Caco-2 (cell line): ENCODE measurements around the gene UBAP1. TPM values are rescaled to one million over a fixed set of nuclear protein-coding genes. Genes with fewer than 3 reads are reported as not detected.
"Not testable (repeated sequence)": the region's sequence is repeated elsewhere in the genome, so short reads cannot be mapped to it uniquely, and the experiment has no call there.

ENCODE experiments used
- BruUV-seq: library from RNA; stranded (reverse); fragments of 400-500 nt; replicated peaks from 2 replicates; lab custom pipeline; 2021; lab: Mats Ljungman, UMichigan
- CTCF ChIA-PET: fragments of 300-600 bp; sonication (Branson Sonifier 250); formaldehyde crosslinking; loops from one replicate; lab custom pipeline; 2022; ENCODE audit warnings: antibody characterized with exemption; lab: Charles Lee
- POLR2A ChIA-PET: fragments of 300-600 bp; sonication (Branson Sonifier 250); formaldehyde crosslinking; loops from one replicate; lab custom pipeline; 2022; ENCODE audit warnings: antibody characterized with exemption; lab: Charles Lee
- DNase-seq, 2 experiments: peaks; one replicate each; pipeline versions ENCODE4 v3.0.0 to v3.0.0-alpha.2; 2020 to 2022
- H3K27me3 ChIP-seq: replicated peaks from 2 replicates; pipeline ENCODE4 v1.6.0; 2011; ENCODE audit warnings: low read length; ENCODE audit not compliant: control insufficient read depth, insufficient read depth
- H3K36me3 ChIP-seq: 2 replicates; pipeline ENCODE4 v1.5.1; 2011; ENCODE audit warnings: low read length; ENCODE audit not compliant: control insufficient read depth, insufficient read depth
- H3K4me1 ChIP-seq: fragments of 250-450 bp; sonication (Bioruptor Pico); 2 replicates; pipeline ENCODE4 v1.5.1; 2020; ENCODE audit warnings: mild to moderate bottlenecking
- H3K4me3 ChIP-seq: 2 replicates; pipeline ENCODE4 v1.5.1; 2011; ENCODE audit warnings: low read depth, mild to moderate bottlenecking, control low read depth, low read length
- H3K9me3 ChIP-seq: fragments of 250-450 bp; sonication (Bioruptor Pico); 2 replicates; pipeline ENCODE4 v1.5.1; 2020; ENCODE audit warnings: mild to moderate bottlenecking, moderate library complexity
- H3K27ac Mint-ChIP-seq: one replicate; pipeline ENCODE4 v1.8.0; 2022; ENCODE audit warnings: mixed read lengths; ENCODE audit not compliant: unreplicated experiment
- H3K27me3 Mint-ChIP-seq: one replicate; pipeline ENCODE4 v1.8.0; 2022; ENCODE audit warnings: mixed read lengths; ENCODE audit not compliant: insufficient read depth, unreplicated experiment
- H3K36me3 Mint-ChIP-seq: one replicate; pipeline ENCODE4 v1.8.0; 2022; ENCODE audit warnings: mild to moderate bottlenecking, mixed read lengths; ENCODE audit not compliant: insufficient read depth, unreplicated experiment
- H3K4me1 Mint-ChIP-seq: one replicate; pipeline ENCODE4 v1.8.0; 2022; ENCODE audit warnings: low read depth, mixed read lengths; ENCODE audit not compliant: unreplicated experiment
- H3K4me3 Mint-ChIP-seq: one replicate; pipeline ENCODE4 v1.8.0; 2022; ENCODE audit warnings: mild to moderate bottlenecking, moderate library complexity, mixed read lengths; ENCODE audit not compliant: unreplicated experiment
- H3K9me3 Mint-ChIP-seq: one replicate; pipeline ENCODE4 v1.8.0; 2022; ENCODE audit warnings: mixed read lengths; ENCODE audit not compliant: unreplicated experiment
- CTCF ChIP-seq, 2 experiments: fragments of 200-600 bp in 1 of 2; IDR thresholded peaks; 1 replicate in 1 of 2; 2 replicates in 1 of 2; pipeline versions ENCODE4 v1.5.1 to v1.8.0; 2011 to 2022; ENCODE audit warnings: antibody characterized with exemption in 1 of 2, control low read depth in 1 of 2, inconsistent platforms in 1 of 2, low read depth in 1 of 2, low read length in 1 of 2, mild to moderate bottlenecking in 1 of 2, moderate library complexity in 1 of 2; ENCODE audit not compliant: insufficient read depth in 1 of 2, severe bottlenecking in 1 of 2, unreplicated experiment in 1 of 2
- intact Hi-C: fragments of 100-400 bp; cut with micrococcal nuclease; formaldehyde crosslinking; loops from one replicate; pipeline ENCODE4 v1.10.0; 2022; ENCODE audit not compliant: unreplicated experiment
- total RNA-seq: library from RNA; stranded (reverse); gene quantifications from 2 replicates; pipeline ENCODE4 v1.2.3, GENCODE V29; 2022

UBAP1 gene
- total RNA-seq, 1 experiment from 2014 or later, result 33.2 TPM

GRCh38 chr9:34246453-34246852 lies 67.6 kb downstream of the UBAP1 start:
- Histone ChIP-seq H3K9me3 (no peaks in the 10 kb centered on the region), H3K4me1 (no peaks in the 10 kb centered on the region), H3K36me3 (0 out of 2 replicates have a peak, but pooled peaks cover 3% of the 10 kb centered on the region), H3K27me3 (no peaks in the 10 kb centered on the region), H3K4me3 (no peak overlapping the region)
- BruUV-seq, result no TSS peak
- no peak overlapping the region for H3K4me3 Mint-ChIP-seq
- no peak overlapping the region for H3K27ac Mint-ChIP-seq
- TF ChIP-seq CTCF (IDR thresholded peaks at IDR 0.05; ENCODE audit: insufficient read depth in 1 of 2, low read depth in 1 of 2, low read length in 1 of 2, severe bottlenecking in 1 of 2, unreplicated experiment in 1 of 2), result no peak
- H3K27me3 Mint-ChIP-seq, result no peaks in the 10 kb centered on the region
- intact Hi-C loops, result no loop called here
- DNase-seq, result no peak
- H3K36me3 Mint-ChIP-seq, result peaks cover 67% of the 10 kb centered on the region
- CTCF ChIA-PET, result no interaction called here
- POLR2A ChIA-PET, result no interaction called here
- H3K4me1 Mint-ChIP-seq, result no peaks in the 10 kb centered on the region
- H3K9me3 Mint-ChIP-seq, result no peaks in the 10 kb centered on the region

GRCh38 chr9:34247782-34248181 lies 68.9 kb downstream of the UBAP1 start:
- H3K4me1 ChIP-seq, H3K9me3 Mint-ChIP-seq, POLR2A ChIA-PET, intact Hi-C loops, H3K9me3 ChIP-seq, H3K4me3 ChIP-seq, BruUV-seq, H3K4me3 Mint-ChIP-seq, H3K27me3 Mint-ChIP-seq, H3K36me3 ChIP-seq, CTCF ChIA-PET, DNase-seq, H3K4me1 Mint-ChIP-seq, H3K27ac Mint-ChIP-seq, H3K27me3 ChIP-seq: not testable (repeated sequence)
- H3K36me3 Mint-ChIP-seq, result peaks cover 68% of the 10 kb centered on the region

- ChIA-PET POLR2A (no interaction called here), CTCF (no interaction called here)
- Mint-ChIP-seq H3K27me3 (no peaks in the 10 kb centered on the region), H3K9me3 (no peaks in the 10 kb centered on the region), H3K4me1 (no peaks in the 10 kb centered on the region), H3K27ac (no peak overlapping the region), H3K36me3 (peaks cover 68% of the 10 kb centered on the region), H3K4me3 (no peak overlapping the region)
- intact Hi-C loops, result no loop called here
- H3K4me1 ChIP-seq, result no peaks in the 10 kb centered on the region
- DNase-seq, result no peak
- no peak overlapping the region for H3K4me3 ChIP-seq
- H3K36me3 ChIP-seq, result peaks cover 7% of the 10 kb centered on the region; the same call in 1 of the 2 replicates
- TF ChIP-seq CTCF (IDR thresholded peaks at IDR 0.05; ENCODE audit: insufficient read depth in 1 of 2, low read depth in 1 of 2, low read length in 1 of 2, severe bottlenecking in 1 of 2, unreplicated experiment in 1 of 2), result no peak
- no peaks in the 10 kb centered on the region for H3K27me3 ChIP-seq
- no TSS peak for BruUV-seq
- no peaks in the 10 kb centered on the region for H3K9me3 ChIP-seq
Observed at GRCh38 chr9:34249274-34249673, 70.4 kb downstream of the UBAP1 start.

GRCh38 chr9:34250721-34251120 lies 71.9 kb downstream of the UBAP1 start:
- Mint-ChIP-seq H3K36me3 (peaks cover 70% of the 10 kb centered on the region), H3K4me1 (no peaks in the 10 kb centered on the region), H3K9me3 (no peaks in the 10 kb centered on the region), H3K27ac (no peak overlapping the region), H3K27me3 (no peaks in the 10 kb centered on the region), H3K4me3 (no peak overlapping the region)
- no peaks in the 10 kb centered on the region for H3K27me3 ChIP-seq
- CTCF ChIA-PET, result no interaction called here
- intact Hi-C loops, result loop anchor here (10.0 kb wide), 1 partner anchor 326 kb away; no protein-coding TSS in a partner anchor
- POLR2A ChIA-PET, result no interaction called here
- TF ChIP-seq CTCF (IDR thresholded peaks at IDR 0.05; ENCODE audit: insufficient read depth in 1 of 2, low read depth in 1 of 2, low read length in 1 of 2, severe bottlenecking in 1 of 2, unreplicated experiment in 1 of 2), result no peak
- peaks cover 7% of the 10 kb centered on the region; the same call in 1 of the 2 replicates for H3K36me3 ChIP-seq
- no peak overlapping the region for H3K4me3 ChIP-seq
- no peak for DNase-seq
- BruUV-seq, result no TSS peak
- H3K4me1 ChIP-seq, result no peaks in the 10 kb centered on the region
- no peaks in the 10 kb centered on the region for H3K9me3 ChIP-seq
